HG03097 (cell line): Measurements from ENCODE around the gene STX4.

Experiments
- ATAC-seq: cut with Tn5 transposase; IDR thresholded peaks from one replicate; pipeline ENCODE4 v1.9.1; 2021; ENCODE audit not compliant: unreplicated experiment, low FRiP score

The STX4 gene

DNA sequence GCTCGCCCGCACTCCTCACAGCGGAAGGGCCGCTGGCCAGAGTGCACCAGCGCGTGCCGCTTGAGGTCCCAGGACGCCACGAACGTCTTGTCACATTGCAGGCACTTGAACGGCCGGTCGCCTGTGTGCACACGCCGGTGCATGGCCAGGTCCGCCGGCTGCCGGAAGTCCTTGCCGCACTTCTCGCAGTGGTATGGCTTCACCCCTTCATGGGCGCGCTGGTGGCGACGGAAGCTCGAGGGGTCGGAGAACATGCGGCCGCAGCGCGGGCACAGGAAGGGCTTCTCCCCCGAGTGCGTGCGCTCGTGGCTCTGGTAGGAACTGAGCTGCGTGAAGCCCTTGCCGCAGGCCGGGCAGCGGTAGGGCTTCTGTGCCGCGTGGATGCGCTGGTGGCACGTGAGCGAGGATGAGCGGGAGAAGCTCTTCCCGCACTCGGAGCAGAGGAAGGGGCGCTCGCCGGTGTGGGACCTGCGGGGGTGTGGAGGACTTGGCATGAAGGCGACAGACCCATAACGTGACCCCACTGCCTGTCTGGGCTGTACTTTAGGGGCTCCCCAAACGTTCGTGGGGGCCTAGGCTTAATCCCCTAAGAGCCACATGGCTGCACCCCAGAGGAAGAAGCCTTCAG is 28.6 kb downstream of the STX4 start:
- no peak for ATAC-seq

DNA sequence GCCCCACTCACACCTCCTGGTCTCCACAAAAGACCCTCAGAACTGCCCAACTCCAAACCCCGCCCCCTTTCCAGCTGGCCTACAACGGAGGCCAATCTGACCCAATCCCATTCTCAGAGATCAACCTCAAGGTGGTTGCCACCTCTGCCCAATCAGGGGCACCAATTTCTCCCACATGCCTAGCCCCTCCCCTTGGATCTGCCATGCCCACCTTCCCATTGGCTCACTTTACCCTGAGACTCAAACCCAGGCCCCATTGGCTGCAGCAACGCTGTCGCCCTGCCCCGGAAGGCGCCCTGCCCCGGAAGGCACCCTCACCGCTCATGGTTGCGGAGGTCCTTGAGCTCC is 30.1 kb downstream of the STX4 start:
- no peak for ATAC-seq

DNA sequence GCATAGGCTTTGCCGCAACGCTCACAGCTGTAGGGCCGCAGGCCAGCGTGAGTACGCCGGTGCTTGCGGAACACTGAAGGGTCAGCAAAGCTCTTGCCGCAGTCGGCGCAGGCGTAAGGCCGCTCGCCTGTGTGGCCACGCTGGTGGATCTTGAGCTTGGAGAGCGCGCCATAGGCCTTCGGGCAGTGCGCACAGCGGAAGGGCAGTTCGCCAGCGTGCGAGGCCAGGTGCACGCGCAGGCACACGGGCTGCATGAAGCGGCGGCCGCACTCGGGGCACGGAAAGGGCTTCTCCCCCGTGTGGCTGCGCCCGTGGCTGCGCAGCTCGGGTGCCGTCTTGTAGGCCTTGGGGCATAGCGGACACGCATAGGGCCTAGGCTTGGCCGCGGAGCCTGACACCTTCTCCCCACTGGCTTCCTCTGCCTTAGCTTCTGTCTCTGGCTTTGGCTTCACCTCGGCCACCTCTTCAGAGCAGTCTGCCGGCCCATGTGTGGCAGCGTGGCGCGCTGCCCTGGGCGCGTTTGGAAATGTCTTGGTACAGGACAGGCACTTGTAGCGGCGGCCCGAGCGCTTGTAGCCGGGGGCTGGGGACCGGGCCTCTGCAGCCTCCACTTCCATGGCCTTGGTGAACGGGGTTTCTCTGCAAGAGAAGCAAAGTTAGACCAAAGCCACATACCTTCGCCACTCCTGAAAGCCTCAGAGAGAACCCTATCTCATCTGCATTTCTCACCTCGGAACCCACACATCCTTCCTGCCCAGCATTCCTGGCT is 30.7 kb downstream of the STX4 start:
- ATAC-seq: no peak

DNA sequence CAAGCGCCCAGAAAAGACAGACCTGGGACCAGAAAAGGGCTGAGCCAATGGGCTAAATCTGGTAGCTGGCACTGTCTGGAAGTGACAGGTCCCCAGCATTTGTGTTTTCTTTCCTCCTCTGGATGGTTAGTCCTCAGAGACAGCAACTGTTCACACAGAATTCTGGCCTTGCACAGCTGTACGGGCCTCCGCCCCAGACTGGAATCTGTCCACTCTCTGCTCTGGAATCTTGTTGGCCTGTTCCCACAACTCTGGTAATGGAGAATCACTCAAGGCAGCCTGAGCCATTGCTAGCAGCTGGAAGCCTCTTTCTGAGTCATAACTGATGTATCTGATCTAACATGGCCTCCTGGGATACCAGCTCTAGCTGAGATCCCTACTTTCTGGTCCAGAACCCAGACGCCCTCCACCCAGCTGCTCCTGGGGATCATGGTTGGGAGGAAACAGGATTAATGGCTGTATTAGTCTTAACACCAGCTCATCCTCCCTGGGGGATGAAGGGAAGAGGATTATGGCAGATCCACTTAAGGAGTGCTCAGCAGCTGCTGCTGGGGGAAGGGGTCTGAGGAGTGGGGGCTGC is 31.6 kb downstream of the STX4 start:
- no peak for ATAC-seq

DNA sequence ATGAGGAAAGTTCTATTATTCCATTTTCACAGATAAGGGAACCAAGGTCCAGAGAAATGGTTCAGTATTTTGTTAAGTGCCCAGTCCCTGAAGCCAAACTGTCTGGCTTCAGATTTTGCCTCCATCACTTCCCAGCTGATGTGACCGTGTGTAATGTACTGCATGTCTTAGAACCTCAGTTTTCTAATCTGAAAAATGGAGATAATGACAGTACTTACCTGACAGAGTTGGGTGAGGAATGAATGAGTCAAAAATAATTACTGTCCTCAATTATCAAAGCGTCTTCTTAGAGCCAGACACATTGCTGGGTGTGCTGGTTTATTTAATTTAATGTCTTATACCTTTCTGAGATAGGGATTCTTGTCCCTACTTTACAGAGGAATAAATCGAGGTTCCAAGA is 34.0 kb downstream of the STX4 start:
- no peak for ATAC-seq

DNA sequence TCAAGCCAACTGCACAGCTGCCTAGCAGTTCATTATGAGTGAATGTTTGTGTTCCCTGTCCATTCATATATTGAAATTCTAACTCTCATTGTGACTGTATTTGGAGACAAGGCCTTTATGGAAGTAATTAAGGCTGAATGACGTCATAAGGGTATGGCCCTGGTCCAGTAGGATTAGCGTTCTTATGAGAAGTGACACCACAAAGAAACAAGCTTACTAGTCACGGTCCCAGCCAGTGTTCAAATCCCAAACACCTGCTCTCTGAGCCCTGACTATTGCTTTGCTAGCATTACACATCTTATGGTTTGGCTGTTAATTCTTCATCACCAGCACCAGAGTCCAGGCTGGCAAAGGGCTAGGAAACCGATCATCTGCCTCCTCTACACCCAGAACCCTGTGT is 38.5 kb downstream of the STX4 start:
- no peak for ATAC-seq

DNA sequence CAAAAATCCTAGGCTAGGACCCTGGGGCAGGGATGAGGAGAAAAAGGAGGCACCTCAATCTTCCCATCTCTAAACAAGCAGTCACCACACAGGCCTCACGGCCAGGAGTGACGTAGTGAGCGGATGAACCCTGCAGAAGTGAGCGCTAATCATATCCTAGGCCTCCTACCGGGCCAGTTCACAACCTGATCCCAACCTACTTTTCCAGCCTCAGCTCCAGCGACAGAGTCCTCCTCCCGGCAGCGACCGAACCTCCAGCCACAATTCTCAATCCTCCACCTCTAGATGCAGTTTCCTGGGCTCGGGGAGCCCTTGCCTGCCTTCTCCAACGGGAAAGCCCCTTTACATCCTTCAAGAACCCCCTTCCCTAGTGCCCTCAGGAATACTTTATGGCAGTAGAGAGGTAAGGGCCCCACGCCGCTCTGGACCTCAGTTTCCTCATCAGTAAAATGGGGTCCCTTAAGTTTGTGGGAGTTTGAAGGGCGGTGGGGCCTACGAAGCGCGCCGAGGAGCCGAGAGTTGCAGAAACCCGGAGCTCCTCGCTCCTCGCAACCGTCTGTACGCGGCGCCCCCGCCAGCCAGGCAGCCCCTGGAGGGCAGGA is 39.3 kb downstream of the STX4 start:
- ATAC-seq: no peak

DNA sequence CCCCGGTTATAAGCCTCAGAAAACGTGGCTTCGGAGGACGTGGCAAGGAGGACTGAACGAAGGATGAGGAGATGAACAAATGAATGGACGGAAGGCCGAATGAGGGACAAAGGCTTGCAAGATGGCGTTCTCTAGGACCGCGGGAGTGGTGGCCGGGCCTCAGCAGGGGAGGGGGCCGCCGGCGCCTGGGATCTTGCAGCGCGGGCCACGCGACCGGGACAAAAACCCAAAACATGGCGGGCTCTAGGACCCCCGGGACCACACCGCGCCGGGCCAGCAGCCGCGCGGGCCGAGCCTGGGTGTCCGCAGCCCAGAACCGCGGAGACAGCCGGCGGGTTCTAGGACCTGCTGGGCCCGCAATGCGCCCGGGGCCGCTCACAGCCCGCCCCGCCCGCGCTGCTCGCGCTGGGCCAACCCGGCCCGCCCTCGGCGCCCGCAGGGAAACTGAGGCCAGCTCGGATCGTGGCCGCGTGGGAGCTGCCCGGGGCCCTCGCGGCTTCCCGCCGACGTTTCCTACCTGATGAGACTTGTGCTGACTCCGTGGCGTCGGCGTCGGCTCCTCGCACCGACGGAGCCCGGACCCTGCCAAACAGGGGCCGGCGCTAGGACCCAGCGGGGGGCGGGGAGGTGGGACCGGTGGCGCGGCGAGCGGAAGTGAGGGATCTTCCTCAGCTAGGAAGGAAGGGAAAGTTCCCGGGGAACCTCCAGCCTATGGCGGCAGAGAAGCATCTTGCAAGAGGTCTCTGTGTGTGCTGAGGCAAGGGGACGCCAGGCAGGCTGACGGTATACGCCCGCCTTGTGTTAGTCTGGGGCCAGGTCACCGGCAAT is 40.0 kb downstream of the STX4 start:
- ATAC-seq: peak; percentile 53

DNA sequence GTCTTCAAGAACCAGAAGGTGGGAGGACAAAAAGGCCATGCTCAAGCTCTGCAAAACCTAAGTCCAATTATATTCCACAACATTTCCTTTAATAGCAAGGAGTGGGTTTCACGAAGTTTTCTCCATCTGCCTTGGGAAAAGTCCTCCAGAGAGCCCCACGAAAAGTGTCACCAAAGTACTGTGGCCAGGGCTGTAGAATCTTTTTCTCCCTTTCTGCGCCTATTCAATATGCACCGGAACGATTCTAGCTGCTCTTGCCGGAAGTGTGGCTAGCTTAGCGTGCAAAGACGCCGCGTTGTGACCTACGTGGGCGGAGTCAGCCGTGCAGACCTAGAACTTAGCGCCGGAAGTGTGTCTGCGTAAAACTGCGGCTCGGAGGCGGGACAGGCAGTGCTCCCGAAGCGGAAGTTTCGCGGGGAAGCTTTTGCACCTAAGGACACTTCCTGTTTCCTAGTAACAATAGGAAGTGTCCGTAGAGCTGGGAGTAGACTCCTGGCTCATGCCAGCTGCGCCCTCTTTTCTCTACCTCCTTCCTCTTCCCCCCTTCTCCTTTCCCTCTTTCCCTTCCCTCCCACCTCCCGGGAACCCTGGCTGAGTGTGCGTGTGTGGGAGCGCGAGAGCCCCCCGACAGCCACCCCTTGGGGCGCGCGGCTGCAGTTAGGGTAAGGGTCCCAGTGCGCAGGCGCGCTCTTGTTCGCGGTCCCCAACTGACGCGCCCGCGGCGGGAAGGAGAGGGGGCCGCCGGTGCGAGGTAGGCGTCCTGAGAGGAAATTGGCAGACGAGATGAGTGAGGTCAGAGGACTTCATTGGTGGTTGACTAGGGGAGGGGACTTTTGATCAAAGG is 40.8 kb downstream of the STX4 start, which contains the start of the genes ZNF646 and ZNF668:
Gene ZNF646, plus strand, starts transcription at position 453 of the 844 bp plus-strand sequence. CDS start 1,903 bp downstream, outside the sequence.
Gene ZNF668, minus strand, starts transcription at position 271 of the 844 bp plus-strand sequence. CDS start 9,781 bp downstream, outside the sequence.
- peak; percentile 59 for ATAC-seq

DNA sequence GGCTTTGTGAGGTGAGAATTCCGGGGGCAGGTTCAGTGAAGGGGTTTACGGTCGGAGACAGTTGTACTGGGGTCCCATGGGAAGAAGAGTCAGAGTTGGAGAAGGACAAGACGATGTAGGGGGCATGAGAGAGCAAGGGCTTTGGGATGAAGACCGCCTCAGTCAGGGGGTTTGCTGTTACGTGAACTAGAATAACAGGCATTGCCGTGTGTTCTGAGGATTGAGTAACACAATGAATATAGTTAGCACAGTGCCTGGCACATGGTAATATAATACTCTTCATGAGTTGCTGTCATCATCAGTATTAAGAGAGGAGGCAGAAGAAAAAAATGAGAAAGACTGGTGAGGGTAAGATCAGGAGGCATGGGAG is 41.4 kb downstream of the STX4 start:
- no peak for ATAC-seq

DNA sequence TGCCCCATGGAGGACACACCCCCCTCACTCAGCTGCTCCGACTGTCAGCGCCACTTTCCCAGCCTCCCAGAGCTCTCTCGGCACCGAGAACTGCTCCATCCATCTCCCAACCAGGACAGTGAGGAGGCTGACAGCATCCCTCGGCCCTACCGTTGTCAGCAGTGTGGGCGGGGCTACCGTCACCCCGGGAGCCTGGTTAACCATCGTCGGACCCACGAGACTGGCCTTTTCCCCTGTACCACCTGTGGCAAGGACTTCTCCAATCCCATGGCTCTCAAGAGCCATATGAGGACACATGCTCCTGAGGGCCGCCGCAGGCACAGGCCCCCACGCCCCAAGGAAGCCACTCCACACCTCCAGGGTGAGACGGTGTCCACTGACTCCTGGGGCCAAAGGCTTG is 43.0 kb downstream of the STX4 start:
- ATAC-seq: no peak

DNA sequence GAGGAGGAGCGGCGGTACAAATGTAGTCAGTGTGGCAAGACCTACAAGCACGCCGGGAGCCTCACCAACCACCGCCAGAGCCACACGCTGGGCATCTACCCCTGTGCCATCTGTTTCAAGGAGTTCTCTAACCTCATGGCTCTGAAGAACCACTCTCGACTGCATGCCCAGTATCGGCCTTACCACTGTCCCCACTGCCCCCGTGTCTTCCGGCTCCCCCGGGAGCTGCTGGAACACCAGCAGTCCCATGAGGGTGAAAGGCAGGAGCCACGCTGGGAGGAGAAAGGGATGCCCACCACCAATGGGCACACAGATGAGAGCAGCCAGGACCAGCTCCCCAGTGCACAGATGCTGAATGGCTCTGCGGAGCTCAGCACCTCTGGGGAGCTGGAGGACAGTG is 43.7 kb downstream of the STX4 start:
- ATAC-seq: no peak

DNA sequence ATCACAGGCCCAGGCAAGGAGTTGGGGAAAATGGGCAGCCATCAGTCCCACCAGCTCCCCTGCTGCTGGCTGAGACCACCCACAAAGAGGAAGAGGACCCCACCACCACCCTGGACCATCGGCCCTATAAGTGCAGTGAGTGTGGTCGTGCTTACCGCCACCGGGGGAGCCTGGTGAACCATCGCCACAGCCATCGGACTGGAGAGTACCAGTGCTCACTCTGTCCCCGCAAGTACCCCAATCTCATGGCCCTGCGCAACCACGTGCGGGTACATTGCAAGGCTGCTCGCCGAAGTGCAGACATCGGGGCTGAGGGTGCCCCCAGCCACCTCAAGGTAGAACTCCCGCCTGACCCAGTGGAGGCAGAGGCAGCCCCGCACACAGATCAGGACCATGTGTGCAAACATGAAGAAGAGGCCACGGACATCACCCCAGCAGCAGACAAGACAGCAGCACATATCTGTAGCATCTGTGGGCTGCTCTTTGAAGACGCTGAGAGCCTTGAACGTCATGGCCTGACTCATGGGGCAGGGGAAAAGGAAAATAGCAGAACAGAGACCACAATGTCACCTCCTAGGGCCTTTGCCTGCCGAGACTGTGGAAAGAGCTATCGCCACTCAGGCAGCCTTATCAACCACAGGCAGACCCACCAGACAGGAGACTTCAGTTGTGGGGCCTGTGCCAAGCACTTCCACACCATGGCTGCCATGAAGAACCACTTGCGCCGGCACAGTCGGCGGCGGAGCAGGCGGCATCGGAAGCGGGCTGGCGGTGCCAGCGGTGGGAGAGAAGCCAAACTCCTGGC is 44.4 kb downstream of the STX4 start:
- ATAC-seq: no peak

DNA sequence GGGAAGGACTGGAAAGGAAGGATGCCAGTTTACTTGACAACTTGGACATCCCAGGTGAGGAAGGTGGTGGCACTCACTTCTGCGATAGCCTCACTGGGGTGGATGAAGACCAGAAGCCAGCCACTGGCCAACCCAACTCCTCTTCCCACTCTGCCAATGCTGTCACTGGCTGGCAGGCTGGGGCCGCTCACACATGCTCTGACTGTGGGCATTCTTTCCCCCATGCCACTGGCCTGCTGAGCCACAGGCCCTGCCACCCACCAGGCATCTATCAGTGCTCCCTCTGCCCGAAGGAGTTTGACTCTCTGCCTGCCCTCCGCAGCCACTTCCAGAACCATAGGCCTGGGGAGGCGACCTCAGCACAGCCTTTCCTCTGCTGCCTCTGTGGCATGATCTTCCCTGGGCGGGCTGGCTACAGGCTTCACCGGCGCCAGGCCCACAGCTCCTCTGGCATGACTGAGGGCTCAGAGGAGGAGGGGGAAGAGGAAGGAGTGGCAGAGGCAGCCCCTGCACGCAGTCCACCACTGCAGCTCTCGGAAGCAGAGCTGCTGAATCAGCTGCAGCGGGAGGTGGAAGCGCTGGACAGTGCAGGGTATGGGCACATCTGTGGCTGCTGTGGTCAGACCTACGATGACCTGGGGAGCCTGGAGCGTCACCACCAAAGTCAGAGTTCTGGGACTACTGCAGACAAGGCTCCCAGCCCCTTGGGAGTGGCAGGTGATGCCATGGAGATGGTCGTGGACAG is 45.4 kb downstream of the STX4 start:
- ATAC-seq: no peak

DNA sequence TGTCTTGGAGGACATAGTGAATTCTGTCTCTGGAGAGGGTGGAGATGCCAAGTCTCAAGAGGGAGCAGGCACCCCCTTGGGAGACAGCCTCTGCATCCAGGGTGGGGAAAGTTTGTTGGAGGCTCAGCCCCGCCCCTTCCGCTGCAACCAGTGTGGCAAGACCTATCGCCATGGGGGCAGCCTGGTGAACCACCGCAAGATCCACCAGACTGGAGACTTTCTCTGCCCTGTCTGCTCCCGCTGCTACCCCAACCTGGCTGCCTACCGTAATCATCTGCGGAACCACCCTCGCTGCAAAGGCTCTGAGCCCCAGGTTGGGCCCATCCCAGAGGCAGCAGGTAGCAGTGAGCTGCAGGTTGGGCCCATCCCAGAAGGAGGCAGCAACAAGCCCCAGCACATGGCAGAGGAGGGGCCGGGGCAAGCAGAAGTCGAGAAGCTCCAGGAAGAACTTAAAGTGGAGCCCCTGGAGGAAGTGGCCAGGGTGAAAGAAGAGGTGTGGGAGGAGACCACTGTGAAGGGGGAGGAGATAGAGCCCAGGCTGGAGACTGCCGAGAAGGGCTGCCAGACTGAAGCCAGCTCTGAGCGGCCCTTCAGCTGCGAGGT is 46.1 kb downstream of the STX4 start:
- no peak for ATAC-seq

DNA sequence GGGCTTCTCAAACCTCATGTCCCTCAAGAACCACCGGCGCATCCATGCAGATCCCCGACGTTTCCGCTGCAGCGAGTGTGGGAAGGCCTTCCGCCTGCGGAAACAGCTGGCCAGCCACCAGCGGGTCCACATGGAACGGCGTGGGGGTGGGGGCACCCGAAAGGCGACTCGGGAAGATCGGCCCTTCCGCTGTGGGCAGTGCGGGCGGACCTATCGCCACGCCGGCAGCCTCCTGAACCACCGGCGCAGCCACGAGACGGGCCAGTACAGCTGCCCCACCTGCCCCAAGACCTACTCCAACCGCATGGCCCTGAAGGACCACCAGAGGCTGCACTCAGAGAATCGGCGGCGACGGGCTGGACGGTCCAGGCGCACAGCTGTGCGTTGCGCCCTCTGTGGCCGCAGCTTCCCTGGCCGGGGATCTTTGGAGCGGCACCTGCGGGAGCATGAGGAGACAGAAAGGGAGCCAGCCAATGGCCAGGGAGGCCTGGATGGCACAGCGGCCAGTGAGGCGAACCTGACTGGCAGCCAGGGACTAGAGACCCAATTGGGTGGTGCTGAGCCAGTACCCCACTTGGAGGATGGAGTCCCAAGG is 46.8 kb downstream of the STX4 start:
- ATAC-seq: no peak

DNA sequence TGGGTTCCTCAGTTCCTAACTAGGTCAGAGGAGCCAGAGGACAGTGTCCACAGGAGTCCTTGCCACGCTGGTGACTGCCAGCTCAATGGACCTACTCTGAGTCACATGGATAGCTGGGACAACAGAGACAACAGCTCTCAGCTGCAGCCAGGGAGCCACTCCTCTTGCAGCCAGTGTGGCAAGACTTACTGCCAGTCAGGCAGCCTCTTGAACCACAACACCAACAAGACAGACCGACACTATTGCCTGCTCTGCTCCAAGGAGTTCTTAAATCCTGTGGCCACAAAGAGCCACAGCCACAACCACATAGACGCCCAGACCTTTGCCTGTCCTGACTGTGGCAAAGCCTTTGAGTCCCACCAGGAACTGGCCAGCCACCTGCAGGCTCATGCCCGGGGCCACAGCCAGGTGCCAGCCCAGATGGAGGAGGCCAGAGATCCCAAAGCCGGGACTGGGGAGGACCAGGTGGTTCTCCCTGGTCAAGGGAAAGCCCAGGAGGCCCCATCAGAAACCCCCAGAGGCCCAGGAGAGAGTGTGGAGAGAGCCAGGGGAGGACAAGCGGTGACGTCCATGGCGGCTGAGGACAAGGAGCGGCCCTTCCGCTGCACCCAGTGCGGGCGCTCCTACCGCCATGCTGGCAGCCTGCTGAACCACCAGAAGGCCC is 47.5 kb downstream of the STX4 start:
- ATAC-seq: no peak
